WTC11 (cell line): Measurements from ENCODE around the gene FOXJ3.

Source experiments
- CREM ChIP-seq: sonication (generic); formaldehyde crosslinking; IDR thresholded peaks from 2 replicates; pipeline ENCODE4 v1.8.1; 2022; ENCODE audit warnings: mild to moderate bottlenecking, missing genetic modification reagents, moderate library complexity
- MXD4 ChIP-seq: fragments of 250-450 bp; sonication (Bioruptor Pico); IDR thresholded peaks from 2 replicates; pipeline ENCODE4 v1.8.0; 2021; ENCODE audit warnings: mild to moderate bottlenecking, moderate library complexity, borderline replicate concordance

DNA sequence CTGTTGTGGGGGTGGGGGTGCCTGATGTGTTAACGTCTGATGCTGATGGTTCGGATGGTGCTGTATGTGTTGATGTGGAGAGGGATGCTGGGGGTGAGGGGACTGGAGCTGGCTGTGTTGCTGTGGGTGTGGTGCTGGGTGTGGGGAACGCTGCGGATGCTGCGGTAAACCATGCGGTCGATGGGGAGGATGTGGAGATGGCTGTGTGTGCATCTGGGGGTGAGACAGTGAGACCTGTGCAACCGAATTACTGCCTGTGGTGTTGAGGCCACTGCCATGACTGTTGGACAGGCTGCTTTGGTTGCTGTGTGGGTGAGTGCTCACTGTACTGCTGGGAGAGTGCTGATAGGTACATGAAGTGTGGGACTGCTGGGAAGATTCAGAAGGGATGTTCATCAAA is 143.7 kb downstream of the FOXJ3 start:
- TF ChIP-seq CREM (no peak), MXD4 (CRISPR knock-in tag) (no peak)
